IPS DF 6.9 (cell line): ENCODE measurements around the gene BRD7.
"Not testable (repeated sequence)": the region's sequence is repeated elsewhere in the genome, so short reads cannot be mapped to it uniquely, and the experiment has no call there.

Experiments
- DNase-seq: peaks from one replicate; pipeline ENCODE4 v3.0.0-alpha.2; 2013; ENCODE audit warnings: low read depth, low spot score
- H3K27ac ChIP-seq: one replicate; pipeline ENCODE4 v1.5.1; 2013; ENCODE audit warnings: low read length, control low read depth
- H3K27me3 ChIP-seq: 2 replicates; pipeline ENCODE4 v1.6.1; 2013; ENCODE audit warnings: mild to moderate bottlenecking, low read length; ENCODE audit not compliant: control insufficient read depth, insufficient read depth
- H3K36me3 ChIP-seq: 2 replicates; pipeline ENCODE4 v1.6.1; 2013; ENCODE audit warnings: low read length; ENCODE audit not compliant: control insufficient read depth, insufficient read depth
- H3K4me1 ChIP-seq: 2 replicates; pipeline ENCODE4 v1.6.1; 2013; ENCODE audit warnings: low read length; ENCODE audit not compliant: control insufficient read depth, insufficient read depth
- H3K4me3 ChIP-seq: 2 replicates; pipeline ENCODE4 v1.5.1; 2013; ENCODE audit warnings: mild to moderate bottlenecking, low read length
- H3K9me3 ChIP-seq: 2 replicates; pipeline ENCODE4 v1.6.1; 2013; ENCODE audit warnings: low read length, inconsistent platforms; ENCODE audit not compliant: control insufficient read depth, insufficient read depth
- WGBS: extraction: QIAGEN DNeasy Blood & Tissue Kit; methylation state at CpG from one replicate; pipeline ENCODE4 v1.1.7; 2013; ENCODE audit warnings: mixed read lengths, missing lambda C conversion rate; ENCODE audit not compliant: insufficient read length, insufficient coverage; 5-methylcytosine and 5-hydroxymethylcytosine counted together

Gene BRD7

DNA sequence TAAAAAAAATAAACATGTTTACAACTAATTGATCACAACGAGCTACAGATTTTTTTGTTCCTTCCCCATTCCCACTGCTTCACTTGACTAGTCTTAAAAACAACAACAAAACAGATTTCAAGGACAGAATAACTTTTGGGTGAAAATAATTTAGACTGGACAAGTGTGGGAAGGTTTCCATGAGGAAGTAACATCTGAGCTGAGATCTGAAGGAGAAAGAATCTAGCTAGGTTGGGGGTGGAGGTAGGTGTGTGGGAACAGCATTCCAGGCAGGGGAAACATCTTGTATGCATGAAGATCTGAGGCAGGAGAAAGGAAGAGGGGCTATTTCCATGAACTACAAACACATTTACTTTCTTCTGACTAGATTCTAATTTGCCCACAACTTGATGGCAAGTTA, 9.2 kb downstream of the BRD7 start:
- peaks cover 20% of the 10 kb centered on the region for H3K36me3 ChIP-seq
- H3K4me3 ChIP-seq = no peak overlapping the region
- no peak for DNase-seq
- no peaks in the 10 kb centered on the region for H3K27me3 ChIP-seq
- no CpG with 5 or more reads among the region's 1 CpG for WGBS
- no peaks in the 10 kb centered on the region for H3K4me1 ChIP-seq
- H3K27ac ChIP-seq = no peak overlapping the region
- H3K9me3 ChIP-seq = no peaks in the 10 kb centered on the region

DNA sequence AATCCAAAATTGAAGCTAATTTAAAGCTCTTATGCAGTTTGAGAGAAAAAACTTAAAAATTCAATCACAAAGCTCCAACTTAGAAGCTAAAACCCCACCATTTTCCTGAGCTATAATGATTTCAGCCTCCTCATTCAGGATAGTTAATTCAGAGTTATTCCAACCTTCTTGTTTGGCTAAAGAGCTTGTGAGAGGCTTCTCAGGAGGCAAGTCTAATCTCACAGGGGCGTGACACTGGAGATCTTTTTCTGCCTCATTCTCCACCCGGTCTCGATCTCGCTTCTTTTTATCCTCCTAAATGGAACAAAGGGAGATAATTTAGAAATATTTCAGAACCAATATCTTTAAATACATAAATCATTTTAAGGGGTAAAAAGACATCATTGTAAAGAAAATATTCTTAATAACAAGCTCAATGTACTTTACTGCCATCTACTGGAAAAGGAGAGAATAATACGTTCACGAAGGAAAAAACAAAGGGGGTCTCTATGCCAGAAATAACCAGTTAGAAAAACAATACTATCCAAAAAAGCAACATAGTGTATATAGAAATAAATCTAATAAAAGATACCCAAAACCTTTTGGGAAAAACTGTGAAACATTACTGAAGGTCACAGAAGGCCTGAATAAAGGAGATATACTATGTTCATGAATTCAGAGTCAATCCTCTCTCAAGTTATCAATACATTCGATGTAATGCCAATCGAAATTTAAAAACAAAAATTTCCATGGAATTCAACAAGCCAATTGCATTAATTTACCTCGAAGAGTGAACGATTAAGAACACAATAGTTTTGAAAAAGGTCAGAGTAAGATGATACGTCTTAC, 13.9 kb downstream of the BRD7 start:
- H3K4me1 ChIP-seq = no peaks in the 10 kb centered on the region
- H3K36me3 ChIP-seq = peaks cover 3% of the 10 kb centered on the region; the same call in 1 of the 2 replicates
- WGBS = no CpG with 5 or more reads among the region's 11 CpGs
- H3K27me3 ChIP-seq = no peaks in the 10 kb centered on the region
- no peak for DNase-seq
- no peaks in the 10 kb centered on the region for H3K9me3 ChIP-seq
- H3K4me3 ChIP-seq = no peak overlapping the region
- H3K27ac ChIP-seq = no peak overlapping the region

DNA sequence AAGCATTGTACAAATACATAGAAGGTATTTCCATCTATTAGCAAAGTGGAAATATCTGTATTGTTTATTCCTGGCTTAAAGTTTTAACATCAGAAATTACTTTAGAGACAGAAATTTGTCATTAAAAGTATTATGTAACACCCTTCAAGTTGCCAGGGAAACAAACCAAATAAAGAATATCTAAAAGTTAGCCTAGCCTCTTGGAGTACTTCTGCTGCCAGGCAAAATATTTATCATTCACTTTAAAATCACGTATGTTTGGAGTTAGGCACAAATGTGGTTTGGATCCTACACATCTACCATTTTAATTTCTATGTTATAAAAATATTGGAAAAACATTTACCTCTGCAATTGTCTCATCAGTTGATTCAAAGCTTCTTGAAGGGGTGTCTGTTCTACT, 14.7 kb downstream of the BRD7 start:
- H3K36me3 ChIP-seq = peaks cover 6% of the 10 kb centered on the region; the same call in 1 of the 2 replicates

DNA sequence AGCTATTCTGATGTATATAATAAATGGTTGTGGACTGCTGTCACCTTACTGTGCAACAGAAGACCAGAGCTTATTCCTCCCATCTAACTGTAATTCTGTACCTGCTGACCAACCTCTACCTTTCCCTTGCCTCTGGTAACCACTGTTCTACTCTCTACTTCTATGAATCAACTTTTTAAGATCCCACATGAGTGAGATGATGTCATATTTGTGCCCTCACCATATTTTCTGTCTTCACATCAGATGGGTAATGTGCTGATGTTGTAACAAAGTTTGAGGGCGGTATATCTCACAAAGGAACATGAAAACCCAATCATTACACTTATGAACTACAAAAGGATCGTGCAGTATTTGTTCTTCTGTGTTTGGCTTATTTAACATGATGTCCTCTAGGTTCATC, 16.8 kb downstream of the BRD7 start:
- no peaks in the 10 kb centered on the region for H3K4me1 ChIP-seq
- no peaks in the 10 kb centered on the region for H3K27me3 ChIP-seq
- H3K36me3 ChIP-seq = peaks cover 6% of the 10 kb centered on the region; the same call in 1 of the 2 replicates
- H3K4me3 ChIP-seq = no peak overlapping the region
- H3K9me3 ChIP-seq = no peaks in the 10 kb centered on the region
- no peak for DNase-seq
- WGBS = no CpG with 5 or more reads among the region's 2 CpGs
- no peak overlapping the region for H3K27ac ChIP-seq

More for the DNA sequence above, 14.7 kb downstream of the BRD7 start:
- WGBS = no CpG with 5 or more reads among the region's 1 CpG
- Histone ChIP-seq H3K27ac (no peak overlapping the region), H3K4me3 (no peak overlapping the region), H3K4me1 (no peaks in the 10 kb centered on the region), H3K9me3 (no peaks in the 10 kb centered on the region), H3K27me3 (no peaks in the 10 kb centered on the region)
- no peak for DNase-seq

DNA sequence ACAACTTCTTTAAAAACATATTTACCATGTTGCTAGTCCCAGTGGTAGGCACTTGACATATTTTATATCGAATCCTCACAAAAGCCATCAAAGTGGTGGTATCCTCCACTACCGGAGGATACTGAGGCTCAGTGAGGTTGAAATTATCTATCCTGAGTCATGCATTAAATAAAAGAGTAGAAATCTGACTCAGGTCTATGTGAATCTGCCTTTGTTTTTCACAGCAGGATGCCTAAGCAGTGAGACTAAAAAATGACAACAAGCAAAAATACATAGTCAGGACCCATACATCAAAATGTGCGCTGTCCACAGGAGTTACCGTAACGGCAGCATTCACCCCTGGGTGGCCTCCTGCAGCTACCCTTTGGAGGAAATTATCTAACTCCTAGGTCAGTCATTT, 17.7 kb downstream of the BRD7 start:
- H3K36me3 ChIP-seq = peaks cover 6% of the 10 kb centered on the region; the same call in 1 of the 2 replicates
- no CpG with 5 or more reads among the region's 5 CpGs for whole genome bisulfite sequencing

DNA sequence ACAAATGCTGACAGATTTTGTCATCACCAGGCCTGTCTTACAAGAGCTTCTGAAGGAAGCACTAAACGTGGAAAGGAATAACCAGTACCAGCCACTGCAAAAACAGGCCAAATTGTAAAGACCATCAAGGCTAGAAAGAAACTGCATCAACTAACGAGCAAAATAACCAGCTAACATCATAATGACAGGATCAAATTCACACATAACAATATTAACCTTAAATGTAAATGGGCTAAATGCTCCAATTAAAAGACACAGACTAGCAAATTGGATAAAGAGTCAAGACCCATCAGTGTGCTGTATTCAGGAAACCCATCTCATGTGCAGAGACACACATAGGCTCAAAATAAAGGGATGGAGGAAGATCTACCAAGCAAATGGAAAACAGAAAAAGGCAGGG, 23.6 kb downstream of the BRD7 start:
- no CpG with 5 or more reads among the region's 2 CpGs for WGBS

More for the DNA sequence above, 17.7 kb downstream of the BRD7 start:
- Histone ChIP-seq H3K4me3 (no peak overlapping the region), H3K27me3 (no peaks in the 10 kb centered on the region), H3K9me3 (no peaks in the 10 kb centered on the region), H3K27ac (no peak overlapping the region), H3K4me1 (no peaks in the 10 kb centered on the region)
- no peak for DNase-seq

DNA sequence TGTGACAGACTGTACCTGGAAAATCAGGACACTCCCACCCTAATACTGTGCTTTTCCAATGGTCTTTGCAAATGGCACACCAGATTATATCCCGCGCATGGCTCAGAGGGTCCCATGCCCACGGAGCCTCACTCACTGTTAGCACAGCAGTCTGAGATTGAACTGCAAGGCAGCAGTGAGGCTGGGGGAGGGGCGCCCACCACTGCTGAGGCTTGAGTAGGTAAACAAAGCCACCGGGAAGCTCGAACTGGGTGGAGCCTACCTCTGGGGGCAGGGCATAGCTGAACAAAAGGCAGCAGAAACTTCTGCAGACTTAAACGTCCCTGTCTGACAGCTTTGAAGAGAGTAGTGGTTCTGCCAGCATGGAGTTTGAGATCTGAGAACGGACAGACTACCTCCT, 25.2 kb downstream of the BRD7 start:
- H3K36me3 ChIP-seq, DNase-seq, H3K27ac ChIP-seq, H3K9me3 ChIP-seq, H3K4me1 ChIP-seq, H3K27me3 ChIP-seq, H3K4me3 ChIP-seq: not testable (repeated sequence)
- no CpG with 5 or more reads among the region's 8 CpGs for WGBS

More for the DNA sequence above, 23.6 kb downstream of the BRD7 start:
- H3K36me3 ChIP-seq, H3K4me1 ChIP-seq, DNase-seq, H3K27me3 ChIP-seq, H3K4me3 ChIP-seq, H3K27ac ChIP-seq, H3K9me3 ChIP-seq: not testable (repeated sequence)

DNA sequence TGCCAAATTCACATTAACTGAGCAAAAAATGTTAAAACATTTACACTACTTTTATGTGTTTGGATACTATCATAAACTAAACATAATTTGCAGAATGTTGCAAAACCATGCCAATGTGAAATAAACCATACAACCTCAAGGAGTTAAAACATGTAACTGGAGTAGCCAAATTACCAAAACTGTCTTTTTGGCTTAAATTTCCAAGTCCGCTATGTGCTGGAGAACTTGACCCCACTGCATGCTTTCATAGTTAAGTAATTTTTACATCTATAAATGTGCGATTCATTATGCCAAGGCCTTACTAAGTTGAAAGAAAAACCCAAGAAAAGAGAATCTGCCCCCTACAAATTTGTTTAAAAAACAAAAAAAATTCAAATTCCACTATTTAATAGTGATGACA, 28.2 kb downstream of the BRD7 start:
- Histone ChIP-seq H3K4me3 (no peak overlapping the region), H3K36me3 (no peaks in the 10 kb centered on the region; the same call in 1 of the 2 replicates)
- WGBS = no CpG with 5 or more reads among the region's 2 CpGs

DNA sequence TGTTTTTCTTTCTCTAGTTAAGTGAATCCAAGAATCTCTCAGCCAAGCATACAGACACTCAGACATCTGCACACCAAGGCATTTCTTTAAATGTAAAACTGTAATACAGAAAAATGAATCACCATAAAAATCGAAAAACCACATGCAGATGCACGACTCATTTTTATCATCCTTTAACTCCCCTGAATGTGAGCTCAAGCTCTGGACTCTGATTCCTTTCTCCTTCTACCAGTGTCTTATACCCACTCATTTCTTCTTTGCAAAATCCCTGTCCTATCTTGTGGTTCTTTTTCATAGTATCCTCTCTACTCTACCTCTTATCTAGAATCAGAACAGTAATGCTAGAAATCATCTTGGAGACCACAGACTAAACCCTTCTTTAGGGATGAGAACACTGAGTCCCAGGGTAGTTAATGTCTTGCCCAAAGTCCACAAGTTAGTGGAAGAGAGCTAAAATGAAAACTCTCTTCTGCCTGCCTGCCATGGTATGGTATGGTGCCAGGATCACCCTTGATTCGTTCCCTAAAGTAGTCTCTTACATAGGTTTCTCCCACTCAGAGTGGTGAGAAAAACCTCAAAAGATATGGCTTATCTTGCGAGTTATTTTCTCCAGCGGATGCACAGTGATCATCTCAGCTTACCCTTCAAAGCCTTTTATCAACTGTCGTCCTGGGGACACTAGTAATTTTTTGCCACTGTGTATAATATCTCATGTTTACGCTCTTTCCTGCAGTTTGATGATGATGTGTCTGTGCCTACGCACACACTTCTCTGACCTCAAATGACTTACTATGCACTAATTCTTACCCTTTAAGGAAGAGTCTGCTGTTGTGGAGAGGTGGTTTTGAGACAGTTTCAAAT, 30.2 kb downstream of the BRD7 start:
- Histone ChIP-seq H3K27me3 (no peaks in the 10 kb centered on the region), H3K9me3 (no peaks in the 10 kb centered on the region), H3K27ac (no peak overlapping the region), H3K4me1 (0 out of 2 replicates have a peak, but pooled peaks cover 1% of the 10 kb centered on the region), H3K4me3 (no peak overlapping the region), H3K36me3 (peaks cover 3% of the 10 kb centered on the region; the same call in 1 of the 2 replicates)
- no peak for DNase-seq
- WGBS = no CpG with 5 or more reads among the region's 8 CpGs

More for the DNA sequence above, 28.2 kb downstream of the BRD7 start:
- no peaks in the 10 kb centered on the region for H3K9me3 ChIP-seq
- no peak for DNase-seq
- no peak overlapping the region for H3K27ac ChIP-seq
- no peaks in the 10 kb centered on the region for H3K4me1 ChIP-seq
- H3K27me3 ChIP-seq = no peaks in the 10 kb centered on the region

DNA sequence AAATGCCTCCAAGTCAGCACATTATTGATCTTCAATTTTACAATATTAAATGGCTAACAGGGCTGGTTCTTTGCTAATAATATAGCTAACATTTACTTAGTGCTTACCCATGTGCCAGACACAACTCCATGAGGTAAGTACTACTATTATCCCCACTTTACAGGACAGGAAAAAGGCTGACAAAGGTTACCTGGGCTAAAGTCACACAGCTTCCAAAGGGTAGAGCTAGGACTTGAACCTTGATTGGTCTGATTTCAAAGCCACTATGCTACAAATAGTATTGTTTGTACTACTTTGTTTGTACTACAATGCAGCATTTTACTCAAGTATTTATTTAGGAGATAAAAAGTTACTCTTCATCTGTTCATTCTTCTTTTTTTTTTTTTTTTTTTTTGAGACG, 31.9 kb downstream of the BRD7 start:
- Histone ChIP-seq H3K27me3 (no peaks in the 10 kb centered on the region), H3K4me1 (0 out of 2 replicates have a peak, but pooled peaks cover 1% of the 10 kb centered on the region), H3K9me3 (no peaks in the 10 kb centered on the region), H3K36me3 (peaks cover 3% of the 10 kb centered on the region; the same call in 1 of the 2 replicates), H3K4me3 (no peak overlapping the region), H3K27ac (no peak overlapping the region)
- DNase-seq = no peak
- no CpG with 5 or more reads among the region's 1 CpG for WGBS
